HepG2 (cell line): ENCODE measurements around the gene TARP.

Experiments used
- ATAC-seq: fragments of 200-7000 bp; cut with Tn5 transposase; 3 replicates; pipeline ENCODE4 v1.9.1; 2020; ENCODE audit warnings: mild to moderate bottlenecking, moderate library complexity
- BruUV-seq: library from RNA; stranded (reverse); fragments of 400-500 nt; replicated peaks from 2 replicates; lab custom pipeline; 2021; lab: Mats Ljungman, UMichigan
- CTCF ChIA-PET: fragments of 300-600 bp; formaldehyde crosslinking; extraction: SDS; loops from one replicate; lab custom pipeline; 2021; ENCODE audit warnings: low total read pairs, inconsistent platforms, low intra/inter-chr PET ratio; lab: Yijun Ruan, JAX
- POLR2A ChIA-PET: fragments of 350-600 bp; sonication (Branson Sonifier 250); formaldehyde crosslinking; loops from one replicate; lab custom pipeline; 2020; ENCODE audit warnings: antibody characterized with exemption, inconsistent platforms; lab: Yijun Ruan, JAX
- DNase-seq: peaks from one replicate; pipeline ENCODE4 v3.0.0-alpha.2; 2015; ENCODE audit warnings: low spot score
- FAIRE-seq: peaks from 3 replicates; lab custom pipeline; 2011; peaks lifted over from hg19 to GRCh38; lab: Jason Lieb, UNC
- H2AFZ ChIP-seq: one replicate; pipeline ENCODE4 v1.6.1; 2011; ENCODE audit warnings: low read length, inconsistent platforms
- H3K27ac ChIP-seq: fragments of 300-600 bp; 3 replicates; pipeline ENCODE4 v1.8.0; 2011; ENCODE audit warnings: mixed run types, mild to moderate bottlenecking, mixed read lengths, low read length, inconsistent platforms; ENCODE audit not compliant: insufficient read depth; ENCODE audit errors: extremely low read length
- H3K27me3 ChIP-seq, 2 experiments: fragments of 200-600 bp in 1 of 2; 2 replicates in 1 of 2; 3 replicates in 1 of 2; pipeline versions ENCODE4 v1.6.0 to v1.8.0; 2011; ENCODE audit warnings: low read length in 2 of 2, mild to moderate bottlenecking in 2 of 2, moderate library complexity in 2 of 2, inconsistent platforms in 1 of 2; ENCODE audit not compliant: insufficient read depth in 2 of 2, control insufficient read depth in 1 of 2
- H3K36me3 ChIP-seq, 2 experiments: fragments of 200-600 bp in 1 of 2; replicated peaks in 1 of 2; 2 replicates in 1 of 2; 3 replicates in 1 of 2; pipeline versions ENCODE4 v1.5.1 to v1.8.0; 2011; ENCODE audit warnings: low read length in 2 of 2, inconsistent platforms in 1 of 2; ENCODE audit not compliant: insufficient read depth in 2 of 2, control insufficient read depth in 1 of 2
- H3K4me1 ChIP-seq: 2 replicates; pipeline ENCODE4 v1.5.1; 2012; ENCODE audit warnings: low read length, inconsistent platforms; ENCODE audit not compliant: insufficient read depth
- H3K4me2 ChIP-seq: 2 replicates; pipeline ENCODE4 v1.6.0; 2011; ENCODE audit warnings: low read depth, low read length, inconsistent platforms
- H3K4me3 ChIP-seq, 3 experiments: fragments of 200-600 bp in 1 of 3; sonication (generic), shearing (Covaris generic) in 1 of 3; replicated peaks in 1 of 3; 2 replicates each; pipeline ENCODE4 v1.5.1; 2011 to 2016; ENCODE audit warnings: low read length in 3 of 3, inconsistent platforms in 2 of 3, low read depth in 2 of 3, mild to moderate bottlenecking in 2 of 3, control low read depth in 1 of 3, mixed read lengths in 1 of 3; ENCODE audit not compliant: insufficient read depth in 1 of 3
- H3K79me2 ChIP-seq: one replicate; pipeline ENCODE4 v1.6.1; 2011; ENCODE audit warnings: low read length, inconsistent platforms; ENCODE audit not compliant: insufficient read depth
- H3K9ac ChIP-seq: 2 replicates; pipeline ENCODE4 v1.6.0; 2011; ENCODE audit warnings: mild to moderate bottlenecking, low read depth, low read length, inconsistent platforms; ENCODE audit not compliant: insufficient read depth
- H3K9me3 ChIP-seq: 2 replicates; pipeline ENCODE4 v1.5.1; 2012; ENCODE audit warnings: mild to moderate bottlenecking, low read length
- H4K20me1 ChIP-seq: 2 replicates; pipeline ENCODE4 v1.6.0; 2011; ENCODE audit warnings: inconsistent platforms, mild to moderate bottlenecking, low read length, moderate library complexity; ENCODE audit not compliant: insufficient read depth
- AHR ChIP-seq: IDR thresholded peaks from 2 replicates; pipeline ENCODE4 v1.6.1; 2018; ENCODE audit warnings: missing genetic modification reagents, missing compliant biosample characterization
- AKAP8 ChIP-seq: sonication (generic); formaldehyde crosslinking; IDR thresholded peaks from 2 replicates; pipeline ENCODE4 v1.5.1; 2020; ENCODE audit warnings: mild to moderate bottlenecking, missing genetic modification reagents
- ASH2L ChIP-seq: fragments of 300-600, 200-600 bp; sonication (generic); IDR thresholded peaks from 2 replicates; pipeline ENCODE4 v1.7.0; 2017; ENCODE audit warnings: low read depth, mild to moderate bottlenecking, moderate library complexity, mixed read lengths, low read length; ENCODE audit not compliant: insufficient read length
- FOSL2 ChIP-seq: sonication (generic); formaldehyde crosslinking; IDR thresholded peaks from 2 replicates; pipeline ENCODE4 v1.4.0; 2020; ENCODE audit warnings: missing genetic modification reagents
- KLF12 ChIP-seq: sonication (generic); formaldehyde crosslinking; IDR thresholded peaks from 2 replicates; pipeline ENCODE4 v1.4.0; 2020; ENCODE audit warnings: missing genetic modification reagents, borderline replicate concordance
- STAG1 ChIP-seq: sonication (generic); formaldehyde crosslinking; IDR thresholded peaks from 2 replicates; pipeline ENCODE4 v1.4.0; 2020; ENCODE audit warnings: missing genetic modification reagents
- ZEB1 ChIP-seq: IDR thresholded peaks from 2 replicates; pipeline ENCODE4 v1.6.1; 2012; ENCODE audit warnings: mild to moderate bottlenecking, low read depth, inconsistent platforms; ENCODE audit not compliant: insufficient replicate concordance
- ZKSCAN5 ChIP-seq: sonication (generic); formaldehyde crosslinking; IDR thresholded peaks from 2 replicates; pipeline ENCODE4 v1.5.1; 2020; ENCODE audit warnings: mild to moderate bottlenecking, missing genetic modification reagents
- ZNF383 ChIP-seq: sonication (generic); formaldehyde crosslinking; IDR thresholded peaks from 2 replicates; pipeline ENCODE4 v1.4.0; 2020; ENCODE audit warnings: missing genetic modification reagents, mild to moderate bottlenecking, borderline replicate concordance
- ZNF558 ChIP-seq: sonication (generic); formaldehyde crosslinking; IDR thresholded peaks from 2 replicates; pipeline ENCODE4 v1.9.0; 2022; ENCODE audit warnings: mild to moderate bottlenecking, missing genetic modification reagents, borderline replicate concordance
- ZNF562 ChIP-seq: sonication (generic); formaldehyde crosslinking; IDR thresholded peaks from 2 replicates; pipeline ENCODE4 v1.8.0; 2022; ENCODE audit warnings: missing genetic modification reagents, borderline replicate concordance
- ZNF577 ChIP-seq: sonication (generic); formaldehyde crosslinking; IDR thresholded peaks from 2 replicates; pipeline ENCODE4 v1.4.0; 2020; ENCODE audit warnings: mild to moderate bottlenecking, low read depth, missing genetic modification reagents, borderline replicate concordance
- ZNF83 ChIP-seq: sonication (generic); formaldehyde crosslinking; IDR thresholded peaks from 2 replicates; pipeline ENCODE4 v1.4.0; 2020; ENCODE audit warnings: missing genetic modification reagents, mild to moderate bottlenecking, borderline replicate concordance
- WGBS: methylation state at CpG from one replicate; pipeline ENCODE4 v1.1.6; 2017; ENCODE audit warnings: low lambda C conversion rate; 5-methylcytosine and 5-hydroxymethylcytosine counted together
- in situ Hi-C: cut with HindIII; loops from 2 replicates; pipeline ENCODE4 v1.10.0; 2017; ENCODE audit warnings: low pct_unique_long_range_greater_than_20kb; ENCODE audit not compliant: extremely low pct_ligation_motif_present
- intact Hi-C: fragments of 100-400 bp; cut with micrococcal nuclease; formaldehyde crosslinking; loops from one replicate; pipeline ENCODE4 v1.10.0; 2022; ENCODE audit not compliant: unreplicated experiment
- TF ChIP-seq, protein P1 (sequence below): sonication (generic); formaldehyde crosslinking; IDR thresholded peaks from 2 replicates; pipeline ENCODE4 v1.9.0; 2021; ENCODE audit warnings: missing genetic modification reagents, mild to moderate bottlenecking, borderline replicate concordance
- TF ChIP-seq, protein P2 (sequence below): sonication (generic); formaldehyde crosslinking; IDR thresholded peaks from 2 replicates; pipeline ENCODE4 v1.4.0; 2020; ENCODE audit warnings: missing genetic modification reagents, low read depth, mild to moderate bottlenecking, borderline replicate concordance
- TF ChIP-seq, protein P3 (sequence below): sonication (generic); formaldehyde crosslinking; IDR thresholded peaks from 2 replicates; pipeline ENCODE4 v1.5.0; 2020; ENCODE audit warnings: missing genetic modification reagents, mild to moderate bottlenecking, borderline replicate concordance
- TF ChIP-seq, protein P4 (sequence below): sonication (generic); formaldehyde crosslinking; IDR thresholded peaks from 2 replicates; pipeline ENCODE4 v1.5.0; 2020; ENCODE audit warnings: missing genetic modification reagents
- TF ChIP-seq, protein P5 (sequence below): sonication (generic); formaldehyde crosslinking; IDR thresholded peaks from 2 replicates; pipeline ENCODE4 v1.5.0; 2020; ENCODE audit warnings: mild to moderate bottlenecking, missing genetic modification reagents

TARP gene

DNA sequence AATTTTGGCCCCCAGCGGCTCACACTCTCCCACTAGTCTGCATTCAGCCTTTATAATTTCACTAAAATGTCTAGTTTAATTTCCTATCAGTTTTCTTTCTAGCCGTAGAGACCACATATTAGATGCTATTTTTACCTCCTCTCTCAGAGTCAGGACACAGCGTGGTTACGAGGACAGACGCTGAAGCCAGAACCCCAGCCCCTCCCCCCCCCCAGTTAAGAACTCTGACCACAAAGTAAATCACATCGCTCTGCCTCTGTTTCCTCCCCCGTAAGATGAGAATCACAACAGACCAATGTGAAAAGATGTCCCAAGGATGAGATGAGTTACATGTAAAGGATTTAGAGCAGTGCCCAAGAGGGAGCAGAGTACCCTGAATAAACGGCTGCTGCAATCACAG is 11.1 kb upstream of the TARP start (continued):
- TF ChIP-seq, protein P1, sequence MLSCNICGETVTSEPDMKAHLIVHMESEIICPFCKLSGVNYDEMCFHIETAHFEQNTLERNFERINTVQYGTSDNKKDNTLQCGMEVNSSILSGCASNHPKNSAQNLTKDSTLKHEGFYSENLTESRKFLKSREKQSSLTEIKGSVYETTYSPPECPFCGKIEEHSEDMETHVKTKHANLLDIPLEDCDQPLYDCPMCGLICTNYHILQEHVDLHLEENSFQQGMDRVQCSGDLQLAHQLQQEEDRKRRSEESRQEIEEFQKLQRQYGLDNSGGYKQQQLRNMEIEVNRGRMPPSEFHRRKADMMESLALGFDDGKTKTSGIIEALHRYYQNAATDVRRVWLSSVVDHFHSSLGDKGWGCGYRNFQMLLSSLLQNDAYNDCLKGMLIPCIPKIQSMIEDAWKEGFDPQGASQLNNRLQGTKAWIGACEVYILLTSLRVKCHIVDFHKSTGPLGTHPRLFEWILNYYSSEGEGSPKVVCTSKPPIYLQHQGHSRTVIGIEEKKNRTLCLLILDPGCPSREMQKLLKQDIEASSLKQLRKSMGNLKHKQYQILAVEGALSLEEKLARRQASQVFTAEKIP (CRISPR knock-in tag) = no peak
- TF ChIP-seq ZNF562 (CRISPR knock-in tag) = no peak
- TF ChIP-seq FOSL2 (CRISPR knock-in tag) = no peak
- TF ChIP-seq, protein P2, sequence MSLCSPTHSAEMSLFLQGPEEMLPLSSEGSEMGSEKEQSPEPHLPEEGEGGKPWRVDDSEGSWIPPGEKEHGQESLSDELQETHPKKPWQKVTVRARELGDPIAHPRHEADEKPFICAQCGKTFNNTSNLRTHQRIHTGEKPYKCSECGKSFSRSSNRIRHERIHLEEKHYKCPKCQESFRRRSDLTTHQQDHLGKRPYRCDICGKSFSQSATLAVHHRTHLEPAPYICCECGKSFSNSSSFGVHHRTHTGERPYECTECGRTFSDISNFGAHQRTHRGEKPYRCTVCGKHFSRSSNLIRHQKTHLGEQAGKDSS (CRISPR knock-in tag) = no peak
- TF ChIP-seq KLF12 (CRISPR knock-in tag) = no peak
- TF ChIP-seq AHR = no peak
- TF ChIP-seq, protein P3, sequence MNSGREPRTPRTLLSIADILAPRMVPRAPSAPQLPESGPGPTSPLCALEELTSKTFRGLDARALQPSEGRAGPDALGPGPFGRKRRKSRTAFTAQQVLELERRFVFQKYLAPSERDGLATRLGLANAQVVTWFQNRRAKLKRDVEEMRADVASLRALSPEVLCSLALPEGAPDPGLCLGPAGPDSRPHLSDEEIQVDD = no peak
- TF ChIP-seq ZNF577 = no peak

DNA sequence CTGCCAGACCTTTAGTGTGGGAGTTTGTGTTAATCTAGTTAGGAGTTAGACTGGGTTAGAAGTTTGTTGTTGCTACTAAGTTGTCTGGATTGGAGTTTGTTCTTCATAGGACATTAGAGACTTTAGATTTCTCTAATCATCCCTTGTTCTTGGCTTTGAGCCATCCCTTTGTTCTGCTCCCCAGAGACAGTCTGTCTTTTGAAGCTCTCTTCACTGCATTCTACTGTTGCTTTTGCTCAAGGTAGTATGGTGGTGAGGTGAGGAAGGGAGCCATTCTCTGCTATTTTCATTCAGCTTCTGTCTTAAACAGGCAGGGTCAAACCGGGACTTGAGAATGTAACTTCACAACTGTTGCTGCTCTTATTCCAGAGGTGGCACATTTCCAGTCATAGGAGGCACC is 10.4 kb upstream of the TARP start:
- no peaks in the 10 kb centered on the region for H4K20me1 ChIP-seq
- in situ Hi-C loops = no loop called here
- no peak for FAIRE-seq
- POLR2A ChIA-PET = no interaction called here
- no peaks in the 10 kb centered on the region for H3K79me2 ChIP-seq
- no peaks in the 10 kb centered on the region for H3K36me3 ChIP-seq
- H3K27me3 ChIP-seq = 0 out of 5 replicates have a peak, but pooled peaks cover 0 to 3% of the 10 kb centered on the region in 2 experiments
- no peak overlapping the region for H2AFZ ChIP-seq
- no peaks in the 10 kb centered on the region for H3K4me1 ChIP-seq
- WGBS = 0% methylated on average over 1 of the region's 1 CpG
- intact Hi-C loops = no loop called here
- H3K4me3 ChIP-seq = no peak overlapping the region
- ATAC-seq = no peak
- no peak overlapping the region for H3K27ac ChIP-seq
- no peak overlapping the region for H3K9ac ChIP-seq
- CTCF ChIA-PET = no interaction called here
- no TSS peak for BruUV-seq
- no peaks in the 10 kb centered on the region for H3K9me3 ChIP-seq
- no peak for DNase-seq
- H3K4me2 ChIP-seq = no peak overlapping the region
- TF ChIP-seq, protein P4, sequence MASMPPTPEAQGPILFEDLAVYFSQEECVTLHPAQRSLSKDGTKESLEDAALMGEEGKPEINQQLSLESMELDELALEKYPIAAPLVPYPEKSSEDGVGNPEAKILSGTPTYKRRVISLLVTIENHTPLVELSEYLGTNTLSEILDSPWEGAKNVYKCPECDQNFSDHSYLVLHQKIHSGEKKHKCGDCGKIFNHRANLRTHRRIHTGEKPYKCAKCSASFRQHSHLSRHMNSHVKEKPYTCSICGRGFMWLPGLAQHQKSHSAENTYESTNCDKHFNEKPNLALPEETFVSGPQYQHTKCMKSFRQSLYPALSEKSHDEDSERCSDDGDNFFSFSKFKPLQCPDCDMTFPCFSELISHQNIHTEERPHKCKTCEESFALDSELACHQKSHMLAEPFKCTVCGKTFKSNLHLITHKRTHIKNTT (CRISPR knock-in tag) = no peak
- TF ChIP-seq ZNF383 (CRISPR knock-in tag) (no peak), ZKSCAN5 (CRISPR knock-in tag) (no peak), AKAP8 (no peak), ZNF558 (CRISPR knock-in tag) (no peak), AHR (no peak), ASH2L (no peak), ZNF83 (CRISPR knock-in tag) (no peak), STAG1 (CRISPR knock-in tag) (no peak), ZEB1 (no peak)
- TF ChIP-seq, protein P5, sequence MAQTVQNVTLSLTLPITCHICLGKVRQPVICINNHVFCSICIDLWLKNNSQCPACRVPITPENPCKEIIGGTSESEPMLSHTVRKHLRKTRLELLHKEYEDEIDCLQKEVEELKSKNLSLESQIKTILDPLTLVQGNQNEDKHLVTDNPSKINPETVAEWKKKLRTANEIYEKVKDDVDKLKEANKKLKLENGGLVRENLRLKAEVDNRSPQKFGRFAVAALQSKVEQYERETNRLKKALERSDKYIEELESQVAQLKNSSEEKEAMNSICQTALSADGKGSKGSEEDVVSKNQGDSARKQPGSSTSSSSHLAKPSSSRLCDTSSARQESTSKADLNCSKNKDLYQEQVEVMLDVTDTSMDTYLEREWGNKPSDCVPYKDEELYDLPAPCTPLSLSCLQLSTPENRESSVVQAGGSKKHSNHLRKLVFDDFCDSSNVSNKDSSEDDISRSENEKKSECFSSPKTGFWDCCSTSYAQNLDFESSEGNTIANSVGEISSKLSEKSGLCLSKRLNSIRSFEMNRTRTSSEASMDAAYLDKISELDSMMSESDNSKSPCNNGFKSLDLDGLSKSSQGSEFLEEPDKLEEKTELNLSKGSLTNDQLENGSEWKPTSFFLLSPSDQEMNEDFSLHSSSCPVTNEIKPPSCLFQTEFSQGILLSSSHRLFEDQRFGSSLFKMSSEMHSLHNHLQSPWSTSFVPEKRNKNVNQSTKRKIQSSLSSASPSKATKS (CRISPR knock-in tag) = no peak
